ENCODE data around the gene EID3. TPM values are rescaled to one million over a fixed set of nuclear protein-coding genes. Genes with fewer than 3 reads are reported as not detected.

The EID3 gene
- total RNA-seq, 1 donor from 2014 or later, result 8.2 TPM

DNA sequence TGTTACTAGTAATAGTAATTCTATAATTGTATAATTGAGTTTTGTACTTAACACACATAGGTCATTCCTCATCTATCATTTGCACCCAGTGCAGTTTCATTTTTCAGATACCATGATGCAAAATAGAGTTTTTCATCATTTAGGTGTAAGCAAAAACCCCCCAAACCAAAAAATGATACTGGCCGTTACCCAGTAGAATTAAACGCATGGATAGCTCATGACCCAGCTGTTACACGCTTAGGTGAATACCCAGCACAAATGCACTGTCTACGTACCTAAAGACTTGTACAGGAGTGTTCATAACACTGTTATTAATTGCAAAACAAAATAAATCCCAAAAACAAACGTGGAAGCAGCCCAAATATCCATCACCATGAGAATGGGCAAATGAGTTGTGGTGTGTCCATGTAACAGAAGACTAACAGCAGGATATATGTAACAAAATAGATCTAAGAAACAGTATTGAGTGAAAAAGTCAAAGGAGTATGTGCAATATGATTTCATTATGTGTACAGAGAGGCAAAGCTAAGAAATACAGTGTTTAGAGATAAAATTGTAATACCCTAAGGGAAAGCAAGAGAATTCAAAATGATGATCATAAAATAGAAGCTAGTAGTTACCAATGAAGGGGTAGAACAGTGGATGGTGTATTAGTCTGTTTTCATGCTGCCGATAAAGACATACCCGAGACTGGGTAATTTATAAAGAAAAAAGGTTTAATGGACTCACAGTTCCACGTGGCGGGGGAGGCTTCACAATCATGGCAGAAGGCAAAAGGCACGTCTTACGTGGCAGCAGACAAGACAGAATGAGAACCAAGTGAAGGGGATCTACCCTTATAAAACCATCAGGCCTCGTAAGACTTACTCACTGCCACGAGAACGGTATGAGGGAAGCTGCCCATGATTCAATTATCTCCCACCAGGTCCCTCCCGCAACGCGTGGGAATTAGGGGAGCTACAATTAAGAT lies 49.8 kb downstream of the EID3 start:
- no peak for DNase-seq (ENCODE audit: low spot score)

DNA sequence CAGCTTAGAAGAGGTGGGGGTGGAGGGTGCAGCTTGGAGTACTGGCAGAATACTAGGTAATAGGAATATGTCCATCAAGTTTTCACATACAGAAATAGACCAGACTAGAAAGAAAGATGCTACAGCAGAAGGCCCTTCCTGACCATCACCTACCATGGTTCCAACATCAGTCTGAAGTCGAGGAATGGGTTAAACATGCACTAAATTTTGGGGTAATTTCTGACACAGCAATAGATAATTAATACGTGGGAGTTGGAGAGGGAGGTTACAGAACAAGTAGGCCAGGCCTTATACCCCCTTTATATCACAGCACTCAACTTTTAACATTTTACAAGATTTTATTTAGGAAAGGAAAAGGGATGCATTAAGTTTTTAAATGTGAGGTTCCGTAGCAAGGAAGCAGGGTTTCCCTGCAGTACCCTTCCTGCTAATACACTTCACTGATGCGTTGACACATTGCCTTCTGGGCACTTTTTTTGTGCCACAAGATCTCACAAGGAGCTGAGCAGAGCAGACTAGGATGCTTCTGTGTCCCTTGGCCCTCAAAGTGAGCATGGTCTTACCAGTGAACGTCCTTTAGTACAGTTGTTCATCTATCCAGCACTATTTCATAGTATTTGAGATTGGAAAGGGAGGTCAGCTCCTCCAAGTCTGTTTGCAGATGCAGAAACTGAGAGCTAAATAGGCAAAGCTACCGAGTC lies 50.8 kb downstream of the EID3 start:
- DNase-seq (ENCODE audit: low spot score), result no peak

Other genes starting within 250 kb of the EID3 start
- 19.6 TPM for gene HCFC2, start 239.2 kb upstream of the EID3 start, total RNA-seq
- gene NFYB, start 165.5 kb upstream of the EID3 start, total RNA-seq, result 30.3 TPM
- 166 TPM for gene TXNRD1, start 88.0 kb upstream of the EID3 start, total RNA-seq
- gene CHST11, start 153.2 kb downstream of the EID3 start, total RNA-seq, result 15.4 TPM

All from mesenteric fat pad (tissue), 1 donor.